RWPE2 (cell line): Measurements from ENCODE around the gene PTPRN2.
"Not testable (repeated sequence)": the region's sequence is repeated elsewhere in the genome, so short reads cannot be mapped to it uniquely, and the experiment has no call there.

ENCODE experiments used
- ATAC-seq: fragments of 200-7000 bp; cut with Tn5 transposase; 3 replicates; pipeline ENCODE4 v1.9.1; 2021; ENCODE audit warnings: low read depth
- DNase-seq: peaks from one replicate; pipeline ENCODE4 v3.0.0-alpha.2; 2020; ENCODE audit warnings: low spot score
- H3K27ac ChIP-seq: fragments of 450-650 bp; 2 replicates; pipeline ENCODE4 v1.5.1; 2017; ENCODE audit warnings: mild to moderate bottlenecking; ENCODE audit not compliant: poor library complexity, severe bottlenecking
- H3K27me3 ChIP-seq: fragments of 250-450 bp; sonication (Bioruptor Pico); 2 replicates; pipeline ENCODE4 v1.5.1; 2021; ENCODE audit warnings: mild to moderate bottlenecking, moderate library complexity; ENCODE audit not compliant: insufficient read depth, poor library complexity, severe bottlenecking
- H3K36me3 ChIP-seq: fragments of 250-450 bp; sonication (Bioruptor Pico); 2 replicates; pipeline ENCODE4 v1.5.1; 2020; ENCODE audit warnings: low read depth, mild to moderate bottlenecking, moderate library complexity
- H3K4me1 ChIP-seq: fragments of 250-450 bp; sonication (Bioruptor Pico); 2 replicates; pipeline ENCODE4 v1.5.1; 2021; ENCODE audit warnings: mild to moderate bottlenecking, moderate library complexity; ENCODE audit not compliant: insufficient read depth, poor library complexity, severe bottlenecking
- H3K4me3 ChIP-seq: fragments of 250-450 bp; sonication (Bioruptor Pico); 2 replicates; pipeline ENCODE4 v1.5.1; 2021; ENCODE audit warnings: mild to moderate bottlenecking, moderate library complexity; ENCODE audit not compliant: severe bottlenecking
- H3K9me3 ChIP-seq: fragments of 250-450 bp; sonication (Bioruptor Pico); 2 replicates; pipeline ENCODE4 v1.5.1; 2021; ENCODE audit warnings: mild to moderate bottlenecking, moderate library complexity; ENCODE audit not compliant: severe bottlenecking
- TF ChIP-seq, protein P1 (sequence below): fragments of 450-650 bp; IDR thresholded peaks from one replicate; pipeline ENCODE4 v1.5.1; 2017; ENCODE audit warnings: mild to moderate bottlenecking, moderate library complexity; ENCODE audit not compliant: poor library complexity, severe bottlenecking

PTPRN2 gene

DNA sequence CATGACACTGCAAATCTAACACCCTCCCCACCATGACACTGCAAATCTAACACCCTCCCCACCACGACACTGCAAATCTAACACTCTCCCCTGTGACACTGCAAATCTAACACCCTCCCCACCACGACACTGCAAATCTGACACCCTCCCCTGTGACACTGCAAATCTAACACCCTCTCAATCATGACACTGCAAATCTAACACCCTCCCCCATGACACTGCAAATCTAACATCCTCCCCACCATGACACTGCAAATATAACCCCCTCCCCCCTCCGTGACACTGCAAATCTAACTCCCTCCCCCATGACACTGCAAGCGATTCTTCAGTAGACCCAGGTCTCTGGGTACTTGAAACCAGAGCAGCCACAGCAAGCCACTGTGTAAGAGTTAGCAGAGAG, 646.4 kb downstream of the PTPRN2 start:
- no peak for DNase-seq
- TF ChIP-seq, protein P1, sequence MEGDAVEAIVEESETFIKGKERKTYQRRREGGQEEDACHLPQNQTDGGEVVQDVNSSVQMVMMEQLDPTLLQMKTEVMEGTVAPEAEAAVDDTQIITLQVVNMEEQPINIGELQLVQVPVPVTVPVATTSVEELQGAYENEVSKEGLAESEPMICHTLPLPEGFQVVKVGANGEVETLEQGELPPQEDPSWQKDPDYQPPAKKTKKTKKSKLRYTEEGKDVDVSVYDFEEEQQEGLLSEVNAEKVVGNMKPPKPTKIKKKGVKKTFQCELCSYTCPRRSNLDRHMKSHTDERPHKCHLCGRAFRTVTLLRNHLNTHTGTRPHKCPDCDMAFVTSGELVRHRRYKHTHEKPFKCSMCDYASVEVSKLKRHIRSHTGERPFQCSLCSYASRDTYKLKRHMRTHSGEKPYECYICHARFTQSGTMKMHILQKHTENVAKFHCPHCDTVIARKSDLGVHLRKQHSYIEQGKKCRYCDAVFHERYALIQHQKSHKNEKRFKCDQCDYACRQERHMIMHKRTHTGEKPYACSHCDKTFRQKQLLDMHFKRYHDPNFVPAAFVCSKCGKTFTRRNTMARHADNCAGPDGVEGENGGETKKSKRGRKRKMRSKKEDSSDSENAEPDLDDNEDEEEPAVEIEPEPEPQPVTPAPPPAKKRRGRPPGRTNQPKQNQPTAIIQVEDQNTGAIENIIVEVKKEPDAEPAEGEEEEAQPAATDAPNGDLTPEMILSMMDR = no peak
- Histone ChIP-seq H3K9me3 (peaks cover 12% of the 10 kb centered on the region), H3K27ac (no peak overlapping the region), H3K27me3 (no peaks in the 10 kb centered on the region), H3K4me3 (no peak overlapping the region), H3K4me1 (no peaks in the 10 kb centered on the region), H3K36me3 (no peaks in the 10 kb centered on the region)
- ATAC-seq = no peak

DNA sequence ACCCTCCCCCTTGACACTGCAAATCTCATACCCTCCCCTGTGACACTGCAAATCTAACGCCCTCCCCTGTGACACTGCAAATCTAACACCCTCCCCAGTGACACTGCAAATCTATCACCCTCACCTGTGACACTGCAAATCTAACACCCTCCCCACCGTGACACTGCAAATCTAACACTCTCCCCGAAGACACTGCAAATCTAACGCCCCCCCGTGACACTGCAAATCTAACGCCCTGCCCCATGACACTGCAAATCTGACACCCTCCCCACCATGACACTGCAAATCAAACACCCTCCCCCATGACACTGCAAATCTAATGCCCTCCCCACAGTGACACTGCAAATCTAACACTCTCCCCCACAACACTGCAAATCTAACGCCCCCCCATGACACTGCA, 647.1 kb downstream of the PTPRN2 start:
- Histone ChIP-seq H3K27me3 (no peaks in the 10 kb centered on the region), H3K4me3 (no peak overlapping the region), H3K4me1 (no peaks in the 10 kb centered on the region), H3K27ac (no peak overlapping the region), H3K9me3 (peaks cover 12% of the 10 kb centered on the region), H3K36me3 (no peaks in the 10 kb centered on the region)
- no peak for DNase-seq
- TF ChIP-seq, protein P1 = no peak
- ATAC-seq = no peak

DNA sequence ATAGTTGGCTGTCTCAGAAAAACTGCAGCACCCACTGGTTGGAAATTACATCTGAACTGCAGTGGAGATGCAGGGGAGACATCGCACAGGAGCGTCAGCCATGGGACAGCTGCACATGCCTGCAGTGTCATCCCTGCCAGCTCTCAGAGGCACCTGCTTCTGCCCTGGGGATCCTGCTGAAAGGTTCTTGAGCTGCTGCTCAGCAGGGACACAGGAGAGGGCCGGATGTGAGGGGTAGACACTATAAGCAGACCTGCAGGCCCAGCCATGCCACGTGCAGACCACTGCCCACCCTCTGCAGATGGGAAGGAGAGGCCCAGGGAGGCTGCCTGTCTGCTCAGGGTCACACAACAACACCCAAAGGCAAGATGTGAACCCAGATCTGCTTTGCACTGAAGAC, 649.4 kb downstream of the PTPRN2 start:
- H3K4me1 ChIP-seq = no peaks in the 10 kb centered on the region
- ATAC-seq (no peak), DNase-seq (no peak)
- no peak overlapping the region for H3K27ac ChIP-seq
- H3K36me3 ChIP-seq = no peaks in the 10 kb centered on the region
- TF ChIP-seq, protein P1 = no peak
- no peak overlapping the region for H3K4me3 ChIP-seq
- H3K27me3 ChIP-seq = no peaks in the 10 kb centered on the region
- H3K9me3 ChIP-seq = peaks cover 20% of the 10 kb centered on the region

DNA sequence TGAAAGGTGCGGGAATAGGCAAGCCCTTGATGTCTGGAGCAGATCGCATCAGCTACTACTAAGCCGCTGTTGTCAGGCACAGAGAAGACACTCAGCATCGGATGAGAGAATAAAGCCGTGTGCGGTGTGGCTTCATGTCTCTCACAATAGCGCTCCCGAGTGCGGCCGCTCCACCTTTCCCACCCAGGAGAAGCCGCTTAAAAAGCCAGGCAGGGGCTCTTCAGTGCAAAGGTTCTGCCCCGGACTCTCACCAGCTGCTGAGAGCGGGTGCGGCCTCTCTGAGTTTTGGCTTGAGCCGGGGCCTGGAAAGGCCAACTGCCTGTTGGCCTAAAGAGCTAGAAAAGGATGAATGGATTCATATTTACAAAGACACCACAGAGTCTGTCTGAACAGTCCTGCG, 650.2 kb downstream of the PTPRN2 start:
- H3K4me3 ChIP-seq = no peak overlapping the region
- no peaks in the 10 kb centered on the region for H3K4me1 ChIP-seq
- H3K27me3 ChIP-seq = no peaks in the 10 kb centered on the region
- H3K27ac ChIP-seq = no peak overlapping the region
- DNase-seq (no peak), ATAC-seq (no peak)
- H3K9me3 ChIP-seq = peaks cover 20% of the 10 kb centered on the region
- H3K36me3 ChIP-seq = no peaks in the 10 kb centered on the region
- TF ChIP-seq, protein P1 = no peak

DNA sequence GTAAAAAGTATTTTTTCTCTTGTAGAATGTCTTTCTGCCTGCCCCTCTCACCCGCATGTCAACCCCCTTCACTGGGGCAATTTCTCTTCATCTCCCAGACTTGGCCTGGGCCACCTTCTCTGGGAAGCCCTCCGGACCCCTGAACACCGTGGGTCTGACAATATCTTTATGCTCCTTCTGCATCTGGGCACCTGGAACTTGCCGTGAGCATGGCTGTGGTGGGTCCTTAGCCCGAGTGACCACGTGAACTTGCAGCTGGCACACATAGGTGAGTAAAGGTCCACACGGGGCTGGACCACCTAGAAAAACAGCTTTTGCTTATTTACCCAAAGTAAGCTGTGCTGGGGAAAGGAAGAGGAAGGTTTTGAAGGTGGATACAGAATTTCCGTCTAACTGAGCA, 650.6 kb downstream of the PTPRN2 start:
- TF ChIP-seq, protein P1 = no peak

DNA sequence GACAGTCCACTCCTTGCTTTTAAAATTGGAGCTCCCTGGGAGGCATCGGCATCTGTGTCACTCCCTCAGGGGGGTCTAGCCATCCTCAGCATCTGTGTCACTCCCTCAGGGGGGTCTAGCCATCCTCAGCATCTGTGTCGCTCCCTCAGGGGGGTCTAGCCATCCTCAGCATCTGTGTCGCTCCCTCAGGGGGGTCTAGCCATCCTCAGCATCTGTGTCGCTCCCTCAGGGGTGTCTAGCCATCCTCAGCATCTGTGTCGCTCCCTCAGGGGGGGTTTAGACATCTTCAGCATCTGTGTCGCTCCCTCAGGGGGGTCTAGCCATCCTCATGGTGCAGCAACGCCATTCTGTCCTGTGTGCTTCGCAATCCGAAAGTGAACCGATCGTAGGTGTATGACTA, 651.9 kb downstream of the PTPRN2 start:
- not testable (repeated sequence) for DNase-seq, H3K4me1 ChIP-seq, H3K27ac ChIP-seq, H3K4me3 ChIP-seq, H3K27me3 ChIP-seq, H3K36me3 ChIP-seq, ATAC-seq
- H3K9me3 ChIP-seq = peaks cover 26% of the 10 kb centered on the region

More for the DNA sequence above, 650.6 kb downstream of the PTPRN2 start:
- Histone ChIP-seq H3K4me1 (no peaks in the 10 kb centered on the region), H3K36me3 (no peaks in the 10 kb centered on the region), H3K27me3 (no peaks in the 10 kb centered on the region), H3K4me3 (no peak overlapping the region), H3K9me3 (peaks cover 19% of the 10 kb centered on the region), H3K27ac (no peak overlapping the region)
- ATAC-seq (no peak), DNase-seq (no peak)

DNA sequence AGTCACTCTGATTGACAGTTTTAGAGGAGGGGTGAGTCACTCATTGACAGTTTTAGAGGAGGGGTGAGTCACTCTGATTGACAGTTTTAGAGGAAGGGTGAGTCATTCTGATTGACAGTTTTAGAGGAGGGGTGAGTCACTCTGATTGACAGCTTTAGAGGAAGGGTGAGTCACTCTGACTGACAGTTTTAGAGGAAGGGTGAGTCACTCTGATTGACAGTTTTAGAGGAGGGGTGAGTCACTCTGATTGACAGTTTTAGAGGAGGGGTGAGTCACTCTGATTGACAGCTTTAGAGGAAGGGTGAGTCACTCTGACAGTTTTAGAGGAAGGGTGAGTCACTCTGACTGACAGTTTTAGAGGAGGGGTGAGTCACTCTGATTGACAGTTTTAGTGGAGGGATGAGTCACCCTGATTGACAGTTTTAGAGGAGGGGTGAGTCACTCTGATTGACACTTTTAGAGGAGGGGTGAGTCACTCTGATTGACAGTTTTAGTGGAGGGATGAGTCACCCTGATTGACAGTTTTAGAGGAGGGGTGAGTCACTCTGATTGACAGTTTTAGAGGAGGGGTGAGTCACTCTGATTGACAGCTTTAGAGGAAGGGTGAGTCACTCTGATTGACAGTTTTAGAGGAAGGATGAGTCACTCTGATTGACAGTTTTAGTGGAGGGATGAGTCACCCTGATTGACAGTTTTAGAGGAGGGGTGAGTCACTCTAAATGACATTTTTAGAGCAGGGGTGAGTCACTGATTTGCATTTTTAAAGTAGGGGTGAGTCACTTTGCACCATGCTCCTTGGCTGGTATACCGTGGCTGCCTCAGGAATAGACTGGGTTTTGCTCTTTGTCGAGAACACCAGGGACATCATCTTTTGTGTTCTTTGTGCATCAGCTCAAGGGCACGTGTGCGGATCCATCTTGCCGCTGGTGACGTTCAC, 654.1 kb downstream of the PTPRN2 start:
- H3K27ac ChIP-seq = not testable (repeated sequence)

More for the DNA sequence above, 654.1 kb downstream of the PTPRN2 start:
- DNase-seq, H3K4me1 ChIP-seq, ATAC-seq, H3K4me3 ChIP-seq, H3K27me3 ChIP-seq, H3K36me3 ChIP-seq: not testable (repeated sequence)
- H3K9me3 ChIP-seq = peaks cover 33% of the 10 kb centered on the region
